Ascending aorta (tissue), 2 donors: ENCODE results near the gene KSR2. TPM values are rescaled to one million over a fixed set of nuclear protein-coding genes. Genes with fewer than 3 reads are reported as not detected.

Experiments
- DNase-seq, 2 donors: peaks; one replicate each; pipeline ENCODE4 v3.0.0-alpha.2; 2019; ENCODE audit warnings: low spot score in 2 of 2
- H3K27ac ChIP-seq, 2 donors: fragments of 200-600 bp; sonication (generic); one replicate each; pipeline ENCODE4 v1.5.1; 2016 to 2017; ENCODE audit warnings: mild to moderate bottlenecking in 1 of 2
- H3K27me3 ChIP-seq: fragments of 200-600 bp; sonication (generic); one replicate; pipeline ENCODE4 v1.5.1; 2017
- H3K36me3 ChIP-seq, 2 donors: fragments of 200-600 bp; sonication (generic); one replicate each; pipeline ENCODE4 v1.5.1; 2016
- H3K4me1 ChIP-seq, 2 donors: fragments of 200-600 bp; sonication (generic); one replicate each; pipeline ENCODE4 v1.5.1; 2016 to 2017; ENCODE audit warnings: mild to moderate bottlenecking in 1 of 2
- H3K4me3 ChIP-seq, 2 donors: fragments of 200-600 bp; sonication (generic); one replicate each; pipeline ENCODE4 v1.5.1; 2016 to 2017; ENCODE audit warnings: mild to moderate bottlenecking in 1 of 2
- H3K9me3 ChIP-seq, 2 donors: fragments of 200-600 bp; sonication (generic); one replicate each; pipeline ENCODE4 v1.5.1; 2016
- intact Hi-C: fragments of 100-400 bp; cut with DNase I; formaldehyde crosslinking; loops from one replicate; pipeline ENCODE4 v1.15.1; 2023
- total RNA-seq: library from RNA; depleted of rRNA; stranded (reverse); fragments of >200 nt; gene quantifications from one replicate; pipeline ENCODE4 v1.1.0, GENCODE V29; 2016
- TF ChIP-seq, protein P1 (sequence below), 3 experiments: fragments of 200-600 bp in 2 of 3; fragments of 450-650 bp in 1 of 3; sonication (generic) in 2 of 3; IDR thresholded peaks; one replicate each; pipeline ENCODE4 v1.5.1; 2016 to 2019; ENCODE audit warnings: antibody characterized with exemption in 3 of 3, mild to moderate bottlenecking in 1 of 3, moderate library complexity in 1 of 3

Gene KSR2
- total RNA-seq, 1 donor from 2014 or later, result 0.11 TPM

GRCh38 chr12:117890137-117890536, 78.7 kb downstream of the KSR2 start:
- no peaks in the 10 kb centered on the region for H3K36me3 ChIP-seq
- TF ChIP-seq, protein P1, sequence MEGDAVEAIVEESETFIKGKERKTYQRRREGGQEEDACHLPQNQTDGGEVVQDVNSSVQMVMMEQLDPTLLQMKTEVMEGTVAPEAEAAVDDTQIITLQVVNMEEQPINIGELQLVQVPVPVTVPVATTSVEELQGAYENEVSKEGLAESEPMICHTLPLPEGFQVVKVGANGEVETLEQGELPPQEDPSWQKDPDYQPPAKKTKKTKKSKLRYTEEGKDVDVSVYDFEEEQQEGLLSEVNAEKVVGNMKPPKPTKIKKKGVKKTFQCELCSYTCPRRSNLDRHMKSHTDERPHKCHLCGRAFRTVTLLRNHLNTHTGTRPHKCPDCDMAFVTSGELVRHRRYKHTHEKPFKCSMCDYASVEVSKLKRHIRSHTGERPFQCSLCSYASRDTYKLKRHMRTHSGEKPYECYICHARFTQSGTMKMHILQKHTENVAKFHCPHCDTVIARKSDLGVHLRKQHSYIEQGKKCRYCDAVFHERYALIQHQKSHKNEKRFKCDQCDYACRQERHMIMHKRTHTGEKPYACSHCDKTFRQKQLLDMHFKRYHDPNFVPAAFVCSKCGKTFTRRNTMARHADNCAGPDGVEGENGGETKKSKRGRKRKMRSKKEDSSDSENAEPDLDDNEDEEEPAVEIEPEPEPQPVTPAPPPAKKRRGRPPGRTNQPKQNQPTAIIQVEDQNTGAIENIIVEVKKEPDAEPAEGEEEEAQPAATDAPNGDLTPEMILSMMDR (IDR thresholded peaks at IDR 0.05), result no peak
- no peaks in the 10 kb centered on the region for H3K27me3 ChIP-seq
- no peaks in the 10 kb centered on the region for H3K4me1 ChIP-seq
- no peak overlapping the region for H3K4me3 ChIP-seq
- intact Hi-C loops, result no loop called here
- no peaks in the 10 kb centered on the region for H3K9me3 ChIP-seq
- DNase-seq, result no peak
- H3K27ac ChIP-seq, result no peak overlapping the region

DNA sequence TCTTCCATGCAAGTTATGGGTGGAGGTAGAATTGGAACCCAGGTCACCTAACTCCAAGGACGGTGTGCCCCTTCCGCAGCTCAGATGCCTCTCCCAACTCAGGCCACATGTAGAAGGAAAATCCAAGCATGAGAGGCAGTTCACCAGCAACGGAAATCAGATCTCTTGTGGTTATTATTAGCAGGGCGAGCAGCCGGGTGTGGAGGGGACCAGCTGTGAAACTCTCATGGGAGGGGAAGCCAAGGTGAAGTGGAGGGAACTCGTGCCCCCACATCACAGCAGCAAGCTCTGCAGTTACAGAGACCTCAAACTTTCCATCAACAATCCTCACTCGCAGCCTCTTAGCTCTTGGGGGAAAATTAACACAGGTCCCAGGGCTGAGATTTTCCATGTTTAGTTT, 79.7 kb downstream of the KSR2 start:
- intact Hi-C loops, result no loop called here
- H3K4me3 ChIP-seq, result no peak overlapping the region
- H3K4me1 ChIP-seq, result no peaks in the 10 kb centered on the region
- TF ChIP-seq, protein P1 (IDR thresholded peaks at IDR 0.05), result no peak
- no peaks in the 10 kb centered on the region for H3K9me3 ChIP-seq
- no peak for DNase-seq
- no peaks in the 10 kb centered on the region for H3K27me3 ChIP-seq
- H3K27ac ChIP-seq, result no peak overlapping the region
- H3K36me3 ChIP-seq, result no peaks in the 10 kb centered on the region

DNA sequence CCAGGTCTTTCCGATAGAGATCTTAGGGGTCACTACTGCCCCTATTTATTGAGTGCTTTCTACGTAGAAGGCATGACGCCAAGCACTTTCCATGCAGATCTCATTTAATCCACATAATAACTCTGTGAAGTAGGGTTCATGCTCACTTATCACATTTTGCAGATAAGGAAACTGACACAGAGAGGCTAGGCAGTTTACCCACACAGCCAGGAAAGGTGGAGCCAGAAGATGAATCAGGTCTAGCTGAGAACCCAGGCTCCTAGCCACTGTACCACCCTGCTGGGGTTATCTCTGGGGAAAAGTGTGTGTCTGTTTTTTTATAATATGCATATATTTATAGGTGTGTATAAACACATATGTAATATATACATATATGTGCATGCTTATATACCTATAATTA, 83.6 kb downstream of the KSR2 start:
- DNase-seq, result no peak
- no peak overlapping the region for H3K4me3 ChIP-seq
- TF ChIP-seq, protein P1 (IDR thresholded peaks at IDR 0.05), result no peak
- no peaks in the 10 kb centered on the region for H3K9me3 ChIP-seq
- H3K4me1 ChIP-seq, result no peaks in the 10 kb centered on the region
- H3K27ac ChIP-seq, result no peak overlapping the region
- no peaks in the 10 kb centered on the region for H3K36me3 ChIP-seq
- intact Hi-C loops, result no loop called here
- H3K27me3 ChIP-seq, result no peaks in the 10 kb centered on the region

DNA sequence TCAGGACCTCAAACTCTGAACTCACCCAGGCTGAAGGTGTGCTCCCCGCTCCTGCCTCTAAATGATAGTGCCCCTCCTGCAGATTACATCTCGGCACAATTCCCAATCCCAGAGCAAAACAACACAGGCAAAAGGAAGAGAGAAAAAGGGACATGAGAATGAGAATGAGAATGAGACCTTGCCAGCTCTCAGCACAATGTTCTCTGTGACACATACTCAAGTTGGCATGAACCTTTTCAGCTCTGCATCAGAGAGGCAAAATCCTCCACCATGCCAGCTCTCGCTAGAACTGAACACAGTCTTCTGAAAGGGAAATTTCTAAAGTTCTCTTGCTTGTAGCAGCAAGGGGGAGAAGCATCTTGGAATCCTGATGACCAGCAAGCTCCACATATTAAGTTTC, 84.6 kb downstream of the KSR2 start:
- Histone ChIP-seq H3K9me3 (no peaks in the 10 kb centered on the region), H3K4me1 (no peaks in the 10 kb centered on the region), H3K27ac (no peak overlapping the region), H3K4me3 (no peak overlapping the region), H3K27me3 (no peaks in the 10 kb centered on the region), H3K36me3 (no peaks in the 10 kb centered on the region)
- intact Hi-C loops, result no loop called here
- TF ChIP-seq, protein P1 (IDR thresholded peaks at IDR 0.05), result no peak
- DNase-seq, result no peak

DNA sequence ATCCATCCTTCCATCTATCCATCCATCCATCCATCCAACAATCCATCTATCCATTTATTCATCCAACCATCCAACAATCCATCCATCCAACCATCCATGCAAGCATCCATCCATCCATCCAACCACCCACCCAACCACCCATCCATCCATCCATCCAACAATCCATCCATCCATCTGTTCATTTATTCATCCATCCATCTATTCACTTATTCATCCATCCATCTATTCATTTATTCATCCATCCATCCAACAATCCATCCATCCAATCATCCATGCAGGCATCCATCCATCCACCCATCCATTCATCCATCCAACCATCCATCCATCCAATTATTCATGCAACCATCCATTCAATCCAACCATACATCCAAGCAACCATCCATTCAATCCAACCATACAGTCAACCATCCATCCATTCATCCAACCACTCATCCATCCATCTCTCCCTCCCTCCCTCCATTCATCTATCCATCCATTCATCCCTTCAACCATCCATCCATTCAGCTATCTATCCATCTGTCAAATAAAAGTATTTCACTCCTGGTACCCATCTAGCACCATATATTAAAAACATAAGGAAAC, 86.1 kb downstream of the KSR2 start:
- no peak for DNase-seq
- no peaks in the 10 kb centered on the region for H3K9me3 ChIP-seq
- H3K4me1 ChIP-seq, result no peaks in the 10 kb centered on the region
- H3K27me3 ChIP-seq, result no peaks in the 10 kb centered on the region
- TF ChIP-seq, protein P1 (IDR thresholded peaks at IDR 0.05), result no peak
- no peak overlapping the region for H3K4me3 ChIP-seq
- H3K36me3 ChIP-seq, result no peaks in the 10 kb centered on the region
- intact Hi-C loops, result no loop called here
- no peak overlapping the region for H3K27ac ChIP-seq

DNA sequence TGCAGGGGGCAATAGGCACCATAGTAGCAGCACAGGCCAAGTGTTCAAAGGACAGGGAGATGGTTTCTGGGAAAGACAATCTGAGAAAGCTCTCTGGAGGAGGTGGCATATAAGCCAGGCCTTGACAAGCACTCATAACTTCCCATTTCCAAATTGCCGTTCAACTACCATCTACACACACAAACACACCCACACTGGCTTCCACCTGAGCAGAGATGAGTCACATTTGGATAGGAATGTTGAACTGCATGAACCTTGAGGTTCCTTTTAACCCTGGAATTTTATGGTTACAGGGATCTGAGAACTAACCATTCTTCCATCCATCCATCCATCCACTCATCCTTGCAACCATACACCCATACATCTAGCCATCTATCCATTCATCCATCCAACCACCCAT, 86.6 kb downstream of the KSR2 start:
- Histone ChIP-seq H3K36me3 (no peaks in the 10 kb centered on the region), H3K27ac (no peak overlapping the region), H3K4me3 (no peak overlapping the region), H3K4me1 (no peaks in the 10 kb centered on the region), H3K9me3 (no peaks in the 10 kb centered on the region), H3K27me3 (no peaks in the 10 kb centered on the region)
- intact Hi-C loops, result no loop called here
- TF ChIP-seq, protein P1 (IDR thresholded peaks at IDR 0.05), result no peak
- DNase-seq, result no peak
